Lower leg skin (tissue), 3 donors: ENCODE measurements around the gene LRP1.

Experiments
- POLR2A ChIP-seq, 2 donors: fragments of 450-650 bp; IDR thresholded peaks; one replicate each; pipeline ENCODE4 v1.6.1; 2016 to 2017; ENCODE audit warnings: antibody characterized with exemption in 2 of 2, mild to moderate bottlenecking in 1 of 2, moderate library complexity in 1 of 2
- TF ChIP-seq, protein P1 (sequence below), 3 donors: fragments of 450-650 bp; IDR thresholded peaks; one replicate each; pipeline ENCODE4 v1.5.1; 2016; ENCODE audit warnings: antibody characterized with exemption in 3 of 3, mild to moderate bottlenecking in 3 of 3, moderate library complexity in 2 of 3

DNA sequence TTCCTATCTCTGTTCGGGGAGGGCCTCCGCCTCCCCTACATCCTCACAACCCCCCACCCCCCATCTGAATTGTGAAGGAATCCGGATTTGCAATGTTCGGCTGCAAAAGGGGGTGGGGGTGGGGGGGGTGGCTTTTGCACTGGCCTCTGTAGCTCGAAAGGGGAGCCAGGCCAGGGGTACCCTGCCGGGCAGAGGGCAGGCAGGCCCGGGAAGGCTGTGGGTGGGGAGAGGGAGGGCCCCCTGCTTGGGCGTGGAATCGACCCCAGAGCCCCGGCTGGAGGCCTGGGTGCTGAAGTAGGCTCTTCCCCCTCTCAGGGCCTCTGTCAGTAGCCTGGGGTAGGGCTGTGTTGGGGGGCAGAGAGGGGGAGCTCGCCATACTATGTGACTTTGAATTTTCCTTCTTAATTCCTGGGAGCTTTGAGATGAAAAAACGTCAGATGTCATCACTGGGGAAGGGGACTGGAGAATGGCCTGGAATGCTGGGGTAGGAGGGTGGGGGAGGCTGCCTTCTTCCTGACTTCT lies 1.1 kb downstream of the LRP1 start:
- TF ChIP-seq, protein P1, sequence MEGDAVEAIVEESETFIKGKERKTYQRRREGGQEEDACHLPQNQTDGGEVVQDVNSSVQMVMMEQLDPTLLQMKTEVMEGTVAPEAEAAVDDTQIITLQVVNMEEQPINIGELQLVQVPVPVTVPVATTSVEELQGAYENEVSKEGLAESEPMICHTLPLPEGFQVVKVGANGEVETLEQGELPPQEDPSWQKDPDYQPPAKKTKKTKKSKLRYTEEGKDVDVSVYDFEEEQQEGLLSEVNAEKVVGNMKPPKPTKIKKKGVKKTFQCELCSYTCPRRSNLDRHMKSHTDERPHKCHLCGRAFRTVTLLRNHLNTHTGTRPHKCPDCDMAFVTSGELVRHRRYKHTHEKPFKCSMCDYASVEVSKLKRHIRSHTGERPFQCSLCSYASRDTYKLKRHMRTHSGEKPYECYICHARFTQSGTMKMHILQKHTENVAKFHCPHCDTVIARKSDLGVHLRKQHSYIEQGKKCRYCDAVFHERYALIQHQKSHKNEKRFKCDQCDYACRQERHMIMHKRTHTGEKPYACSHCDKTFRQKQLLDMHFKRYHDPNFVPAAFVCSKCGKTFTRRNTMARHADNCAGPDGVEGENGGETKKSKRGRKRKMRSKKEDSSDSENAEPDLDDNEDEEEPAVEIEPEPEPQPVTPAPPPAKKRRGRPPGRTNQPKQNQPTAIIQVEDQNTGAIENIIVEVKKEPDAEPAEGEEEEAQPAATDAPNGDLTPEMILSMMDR (IDR thresholded peaks at IDR 0.05) = no peak
- no peak for TF ChIP-seq POLR2A (IDR thresholded peaks at IDR 0.05)
